Neural cell (in vitro differentiated cells): Measurements from ENCODE around the gene CAPNS1. TPM values are rescaled to one million over a fixed set of nuclear protein-coding genes. Genes with fewer than 3 reads are reported as not detected.

Source experiments
- H2AFZ ChIP-seq: fragments of 200-600, 300-800 bp; sonication (generic), shearing (Covaris generic); 2 replicates; pipeline ENCODE4 v1.6.0; 2014; ENCODE audit warnings: low read depth, mild to moderate bottlenecking, antibody characterized with exemption, low read length, moderate library complexity
- H3F3A ChIP-seq: fragments of 200-600 bp; shearing (Covaris generic); 2 replicates; pipeline ENCODE4 v1.6.1; 2016; ENCODE audit warnings: mild to moderate bottlenecking, moderate library complexity, mixed read lengths, antibody characterized with exemption, low read length; ENCODE audit not compliant: insufficient read depth, poor library complexity, severe bottlenecking
- H3K27ac ChIP-seq: fragments of 200-600, 300-800 bp; sonication (generic), shearing (Covaris generic); 2 replicates; pipeline ENCODE4 v1.5.1; 2014; ENCODE audit warnings: mild to moderate bottlenecking, low read length, moderate library complexity
- H3K27me3 ChIP-seq: fragments of 300-800, 200-600 bp; sonication (generic), shearing (Covaris generic); 2 replicates; pipeline ENCODE4 v1.6.0; 2014; ENCODE audit warnings: mild to moderate bottlenecking, low read depth, low read length, moderate library complexity; ENCODE audit not compliant: insufficient read depth
- H3K36me3 ChIP-seq: fragments of 300-800, 200-600 bp; sonication (generic), shearing (Covaris generic); 2 replicates; pipeline ENCODE4 v1.5.1; 2014; ENCODE audit warnings: mild to moderate bottlenecking, antibody characterized with exemption, low read length, moderate library complexity; ENCODE audit not compliant: insufficient read depth
- H3K4me2 ChIP-seq: fragments of 300-800, 200-600 bp; sonication (generic), shearing (Covaris generic); 2 replicates; pipeline ENCODE4 v1.6.0; 2014; ENCODE audit warnings: mild to moderate bottlenecking, low read length
- H3K4me3 ChIP-seq: fragments of 300-800, 200-600 bp; sonication (generic), shearing (Covaris generic); 2 replicates; pipeline ENCODE4 v1.5.1; 2014; ENCODE audit warnings: mild to moderate bottlenecking, low read length, moderate library complexity
- H3K79me2 ChIP-seq: fragments of 200-600 bp; shearing (Covaris generic); replicated peaks from 2 replicates; pipeline ENCODE4 v1.6.0; 2014; ENCODE audit warnings: mild to moderate bottlenecking, low read length, moderate library complexity; ENCODE audit not compliant: insufficient read depth
- H3K9ac ChIP-seq: fragments of 300-800, 200-600 bp; sonication (generic), shearing (Covaris generic); 2 replicates; pipeline ENCODE4 v1.6.1; 2016; ENCODE audit warnings: mild to moderate bottlenecking, low read length, mixed read lengths
- H3K9me2 ChIP-seq: fragments of 200-600 bp; shearing (Covaris generic); 2 replicates; pipeline ENCODE4 v1.6.1; 2016; ENCODE audit warnings: mild to moderate bottlenecking, low read length, mixed read lengths; ENCODE audit not compliant: insufficient read depth
- H3K9me3 ChIP-seq: fragments of 200-600, 300-800 bp; sonication (generic), shearing (Covaris generic); 2 replicates; pipeline ENCODE4 v1.6.1; 2016; ENCODE audit warnings: mild to moderate bottlenecking, mixed run types, low read length, moderate library complexity, mixed read lengths
- H4K20me1 ChIP-seq: fragments of 200-600 bp; shearing (Covaris generic); 2 replicates; pipeline ENCODE4 v1.6.1; 2016; ENCODE audit warnings: mild to moderate bottlenecking, mixed run types; ENCODE audit not compliant: insufficient read depth
- CTCF ChIP-seq: fragments of 450-650 bp; IDR thresholded peaks from 2 replicates; pipeline ENCODE4 v1.5.1; 2014; ENCODE audit warnings: antibody characterized with exemption, mild to moderate bottlenecking, moderate library complexity; ENCODE audit not compliant: poor library complexity, severe bottlenecking
- EP300 ChIP-seq: fragments of 450-650 bp; conservative IDR thresholded peaks from 2 replicates; pipeline ENCODE4 v1.6.1; 2014; ENCODE audit warnings: antibody characterized with exemption, mild to moderate bottlenecking, moderate library complexity; ENCODE audit not compliant: poor library complexity, severe bottlenecking
- EZH2 ChIP-seq: fragments of 200-600, 300-800 bp; shearing (Covaris generic), sonication (generic); IDR thresholded peaks from 2 replicates; pipeline ENCODE4 v1.6.1; 2014; ENCODE audit warnings: antibody characterized with exemption, low read length, borderline replicate concordance, mild to moderate bottlenecking; ENCODE audit not compliant: insufficient read depth, poor library complexity, severe bottlenecking
- MXI1 ChIP-seq: fragments of 450-650 bp; conservative IDR thresholded peaks from 2 replicates; pipeline ENCODE4 v1.6.1; 2014; ENCODE audit warnings: antibody characterized with exemption, mild to moderate bottlenecking; ENCODE audit not compliant: poor library complexity, severe bottlenecking
- POLR2AphosphoS5 ChIP-seq: IDR thresholded peaks from 2 replicates; pipeline ENCODE4 v1.6.1; 2012
- RAD21 ChIP-seq: fragments of 450-650 bp; conservative IDR thresholded peaks from 2 replicates; pipeline ENCODE4 v1.6.1; 2014; ENCODE audit warnings: antibody characterized with exemption, mild to moderate bottlenecking, moderate library complexity
- REST ChIP-seq: IDR thresholded peaks from 2 replicates; pipeline ENCODE4 v1.6.1; 2012; ENCODE audit warnings: borderline replicate concordance
- SMC3 ChIP-seq: fragments of 450-650 bp; conservative IDR thresholded peaks from 2 replicates; pipeline ENCODE4 v1.6.1; 2014; ENCODE audit warnings: antibody characterized with exemption, mild to moderate bottlenecking, moderate library complexity; ENCODE audit not compliant: poor library complexity
- TAF1 ChIP-seq: IDR thresholded peaks from 2 replicates; pipeline ENCODE4 v1.6.1; 2012; ENCODE audit warnings: low read depth
- polyA plus RNA-seq: library from polyadenylated mRNA; depleted of rRNA; stranded (reverse); fragments of >200 nt; gene quantifications from 2 replicates; pipeline ENCODE4 v1.2.3, GENCODE V29; 2014

CAPNS1 gene
- polyA plus RNA-seq, 1 donor from 2014 or later = 67.3 TPM

- H3K79me2 ChIP-seq = no peaks in the 10 kb centered on the region
- H3K4me3 ChIP-seq = no peak overlapping the region
- H4K20me1 ChIP-seq = no peaks in the 10 kb centered on the region
- no peak overlapping the region for H3K9ac ChIP-seq
- H3K9me2 ChIP-seq = no peaks in the 10 kb centered on the region
- no peak overlapping the region for H3K27ac ChIP-seq
- H3K36me3 ChIP-seq = no peaks in the 10 kb centered on the region
- H3K4me2 ChIP-seq = no peak overlapping the region
- TF ChIP-seq REST (no peak), EP300 (no peak), TAF1 (no peak), POLR2AphosphoS5 (no peak), MXI1 (no peak), SMC3 (no peak), CTCF (no peak), EZH2 (no peak)
- no peaks in the 10 kb centered on the region for H3K9me3 ChIP-seq
- no peaks in the 10 kb centered on the region for H3K27me3 ChIP-seq
- H3F3A ChIP-seq = no peaks in the 10 kb centered on the region
- no peak overlapping the region for H2AFZ ChIP-seq
Observed at GRCh38 chr19:36151144-36152018, 11.5 kb downstream of the CAPNS1 start.

- no peaks in the 10 kb centered on the region for H3K9me3 ChIP-seq
- H3K9ac ChIP-seq = no peak overlapping the region
- no peaks in the 10 kb centered on the region for H3K36me3 ChIP-seq
- no peak overlapping the region for H3K4me3 ChIP-seq
- no peaks in the 10 kb centered on the region for H3K27me3 ChIP-seq
- H3K9me2 ChIP-seq = no peaks in the 10 kb centered on the region
- no peaks in the 10 kb centered on the region for H4K20me1 ChIP-seq
- TF ChIP-seq TAF1 (no peak), MXI1 (no peak), CTCF (no peak), EZH2 (no peak), REST (no peak), SMC3 (no peak), POLR2AphosphoS5 (no peak), EP300 (no peak), RAD21 (no peak)
- no peak overlapping the region for H3K27ac ChIP-seq
- no peak overlapping the region for H2AFZ ChIP-seq
- no peak overlapping the region for H3K4me2 ChIP-seq
- H3K79me2 ChIP-seq = no peaks in the 10 kb centered on the region
- no peaks in the 10 kb centered on the region for H3F3A ChIP-seq
Observed at GRCh38 chr19:36152019-36152351, 12.1 kb downstream of the CAPNS1 start.
